T-helper 22 cell (primary cell): ENCODE results near the gene PALM2AKAP2.
"Not testable (repeated sequence)": the region's sequence is repeated elsewhere in the genome, so short reads cannot be mapped to it uniquely, and the experiment has no call there.

Experiments used
- DNase-seq: peaks from one replicate; pipeline ENCODE4 v3.0.0-alpha.2; 2020; ENCODE audit warnings: low read depth

Gene PALM2AKAP2

DNA sequence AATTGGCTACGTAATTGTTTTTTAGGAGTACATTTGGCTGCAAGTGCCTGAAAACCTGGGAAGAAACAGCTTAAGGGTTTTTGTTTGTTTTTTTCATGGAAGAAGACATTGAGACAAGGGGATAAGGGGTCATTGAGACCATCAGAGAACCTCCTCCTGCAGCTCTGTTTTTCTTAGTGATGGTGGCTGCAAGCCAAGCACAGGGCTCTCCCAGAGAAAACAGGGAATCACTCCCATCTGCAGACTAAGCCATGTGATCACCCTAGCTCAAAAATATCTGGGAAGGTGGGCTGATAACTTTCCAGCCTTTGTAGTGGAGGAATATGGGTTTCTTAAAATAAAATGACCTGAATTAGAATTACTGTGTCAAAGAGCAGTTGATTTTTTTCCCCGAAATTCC, 25.1 kb downstream of the PALM2AKAP2 start:
- DNase-seq, result no peak

GRCh38 chr9:109806506-109807115, 26.6 kb downstream of the PALM2AKAP2 start:
- no peak for DNase-seq

GRCh38 chr9:109811876-109812275, 31.9 kb downstream of the PALM2AKAP2 start:
- no peak for DNase-seq

DNA sequence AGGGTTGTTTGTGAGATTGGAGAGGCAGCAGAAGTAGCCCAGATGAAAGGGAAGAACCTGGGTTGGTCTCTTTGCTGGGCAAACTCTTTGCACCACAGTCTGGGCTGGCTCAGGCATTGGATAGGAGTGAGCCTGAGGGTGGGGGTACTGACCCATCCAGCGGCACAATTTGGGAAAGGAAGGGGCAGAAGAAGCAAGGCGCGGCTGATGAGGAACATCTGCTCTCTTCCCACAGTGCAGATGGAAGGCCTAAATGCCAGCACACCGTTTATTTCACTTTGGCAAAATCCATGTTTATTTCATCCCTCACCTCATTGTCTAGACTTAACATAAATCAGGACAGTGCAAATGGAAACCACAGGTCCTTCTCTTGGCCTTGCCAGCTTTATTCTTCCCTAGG, 32.3 kb downstream of the PALM2AKAP2 start:
- DNase-seq, result no peak

DNA sequence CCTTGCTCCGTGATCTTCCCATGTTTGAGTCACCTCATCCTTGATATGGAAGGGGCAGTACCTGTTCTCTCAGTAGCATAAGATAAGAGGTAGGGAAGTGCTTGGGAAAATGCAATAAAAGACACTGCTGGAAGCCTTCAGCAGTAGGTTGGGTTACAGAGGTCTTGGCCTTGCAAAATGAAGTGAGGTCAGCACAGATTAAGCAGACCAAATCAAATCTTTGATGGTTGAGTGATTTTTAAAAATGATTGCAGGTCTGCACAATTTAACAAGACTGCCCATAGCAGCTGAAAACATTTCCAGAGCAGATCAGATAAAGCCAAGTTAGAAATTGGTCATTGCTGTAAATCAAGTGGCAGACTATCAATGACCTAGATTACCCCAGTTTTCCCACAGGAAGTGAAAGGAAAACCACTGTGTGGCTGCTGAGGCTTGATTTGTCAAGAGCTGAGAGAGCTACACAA, 32.9 kb downstream of the PALM2AKAP2 start:
- DNase-seq, result no peak

DNA sequence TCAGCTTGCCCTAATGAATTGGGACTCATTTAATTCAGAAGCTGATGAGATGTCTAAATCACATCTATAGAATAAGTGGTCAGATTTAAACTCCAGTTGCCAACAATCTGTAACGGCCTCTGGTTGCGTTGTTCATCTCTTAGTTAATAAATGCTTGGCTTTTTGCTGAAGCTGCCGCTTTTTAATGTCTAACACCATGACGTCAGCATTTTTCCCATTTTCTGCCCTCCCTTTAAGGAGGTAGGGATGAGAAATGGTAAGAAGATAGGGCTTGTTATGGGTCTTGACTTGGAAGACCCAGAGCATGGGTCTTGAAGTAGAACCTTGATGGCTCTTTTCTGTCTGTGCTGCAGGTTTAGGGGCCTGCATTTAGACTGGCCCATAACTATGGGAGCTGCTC, 33.3 kb downstream of the PALM2AKAP2 start:
- DNase-seq, result no peak

GRCh38 chr9:109813829-109814228, 33.8 kb downstream of the PALM2AKAP2 start:
- DNase-seq, result no peak

- DNase-seq, result no peak
Observed at GRCh38 chr9:109815366-109815947, 35.5 kb downstream of the PALM2AKAP2 start.

DNA sequence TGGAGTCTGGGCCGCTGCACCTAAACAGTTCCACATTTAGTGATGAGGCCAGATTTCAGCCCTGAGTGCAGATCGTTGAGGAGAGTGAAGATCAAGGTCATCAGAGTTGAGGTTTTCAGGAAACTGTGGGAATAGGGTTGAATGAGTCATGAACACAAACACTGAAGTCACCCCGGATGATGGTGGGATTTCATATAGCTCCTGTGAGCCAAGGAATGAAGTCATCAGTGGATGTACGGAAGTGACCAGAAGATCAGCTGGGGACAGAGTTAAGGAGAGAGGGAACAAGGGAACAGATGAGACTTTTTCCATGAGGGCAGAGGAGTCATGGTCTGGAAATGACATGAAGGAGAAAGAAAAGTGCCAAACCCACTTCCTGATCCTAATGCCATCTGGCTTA, 36.5 kb downstream of the PALM2AKAP2 start:
- no peak for DNase-seq

DNA sequence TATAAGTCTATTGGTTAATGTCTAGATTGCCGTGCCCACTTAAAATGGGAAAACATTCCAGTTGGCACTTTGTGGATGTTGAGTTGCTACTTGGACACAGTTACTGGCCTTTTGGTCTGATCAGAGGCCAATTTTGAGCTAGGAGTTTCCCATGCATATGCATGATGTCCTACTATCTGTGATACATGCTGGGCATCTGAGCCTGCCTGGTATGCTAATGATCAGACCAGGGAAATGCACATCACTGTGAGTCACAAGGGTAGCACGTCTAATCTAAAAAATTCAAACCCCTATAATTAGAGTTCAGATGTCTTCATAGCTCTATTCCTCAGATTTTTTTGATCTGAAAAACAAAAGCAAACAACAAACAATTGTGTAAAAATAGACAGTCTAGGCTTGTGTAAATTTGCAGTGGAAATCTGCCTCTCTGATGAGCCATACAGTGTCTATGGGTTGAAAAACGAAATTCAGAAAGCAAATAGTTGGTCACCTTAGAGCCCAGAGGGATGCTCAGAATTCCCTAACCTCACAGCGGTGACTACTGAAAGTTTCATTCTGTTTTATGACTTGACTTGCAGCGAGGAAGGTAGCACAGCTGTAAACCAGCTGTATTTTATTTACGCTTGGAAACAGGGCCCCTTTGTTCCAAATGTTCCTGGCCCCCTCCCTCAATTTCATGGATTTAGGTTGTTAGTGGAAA, 37.3 kb downstream of the PALM2AKAP2 start:
- no peak for DNase-seq

- DNase-seq, result no peak
Observed at GRCh38 chr9:109817846-109818472, 38.0 kb downstream of the PALM2AKAP2 start.

- DNase-seq, result no peak
Observed at GRCh38 chr9:109821711-109822110, 41.7 kb downstream of the PALM2AKAP2 start.

GRCh38 chr9:109825383-109825782, 45.4 kb downstream of the PALM2AKAP2 start:
- DNase-seq, result not testable (repeated sequence)

DNA sequence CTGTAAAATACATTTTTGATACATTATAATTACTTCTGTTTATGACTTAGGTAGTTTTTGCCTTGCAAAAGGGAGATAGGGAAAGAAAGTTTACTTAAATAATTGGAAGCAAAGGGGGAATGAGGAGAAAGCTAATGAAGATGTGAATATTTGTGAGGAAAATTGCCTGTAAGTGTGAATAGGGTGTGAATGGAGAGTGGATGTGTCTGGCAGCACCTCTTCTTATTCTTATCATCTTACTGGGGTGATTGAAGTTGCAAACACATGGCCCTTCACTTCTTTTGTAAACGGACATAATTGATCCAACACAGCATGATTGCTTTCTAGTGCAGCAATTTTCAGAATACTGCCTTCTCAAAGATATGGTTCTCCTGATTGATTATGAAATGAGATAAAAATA, 46.6 kb downstream of the PALM2AKAP2 start:
- DNase-seq, result no peak

- no peak for DNase-seq
Observed at GRCh38 chr9:109828254-109828653, 48.3 kb downstream of the PALM2AKAP2 start.
